ENCODE measurements around the gene QRSL1.

The QRSL1 gene

GRCh38 chr6:106710580-106710979, 81.2 kb downstream of the QRSL1 start:
- no peak for DNase-seq
- no peak for TF ChIP-seq CTCF (IDR thresholded peaks at IDR 0.05; ENCODE audit: low read depth, low read length)
- H3K27ac ChIP-seq = no peak overlapping the region
- no peaks in the 10 kb centered on the region for H3K27me3 ChIP-seq (ENCODE audit: insufficient read depth, low read depth, severe bottlenecking)
- H3K4me3 ChIP-seq (ENCODE audit: low read depth, low read length) = no peak overlapping the region
- H3K9me3 ChIP-seq (ENCODE audit: severe bottlenecking) = no peaks in the 10 kb centered on the region
- no peaks in the 10 kb centered on the region for H3K36me3 ChIP-seq

GRCh38 chr6:106714281-106714680, 84.9 kb downstream of the QRSL1 start:
- Histone ChIP-seq H3K36me3 (no peaks in the 10 kb centered on the region), H3K9me3 (ENCODE audit: severe bottlenecking) (no peaks in the 10 kb centered on the region), H3K27me3 (ENCODE audit: insufficient read depth, low read depth, severe bottlenecking) (no peaks in the 10 kb centered on the region), H3K4me3 (ENCODE audit: low read depth, low read length) (no peak overlapping the region), H3K27ac (no peak overlapping the region)
- no peak for TF ChIP-seq CTCF (IDR thresholded peaks at IDR 0.05; ENCODE audit: low read depth, low read length)
- no peak for DNase-seq

- no peak overlapping the region for H3K27ac ChIP-seq
- DNase-seq = no peak
- H3K27me3 ChIP-seq (ENCODE audit: insufficient read depth, low read depth, severe bottlenecking) = no peaks in the 10 kb centered on the region
- no peaks in the 10 kb centered on the region for H3K9me3 ChIP-seq (ENCODE audit: severe bottlenecking)
- H3K4me3 ChIP-seq (ENCODE audit: low read depth, low read length) = no peak overlapping the region
- no peak for TF ChIP-seq CTCF (IDR thresholded peaks at IDR 0.05; ENCODE audit: low read depth, low read length)
- H3K36me3 ChIP-seq = no peaks in the 10 kb centered on the region
Measured at GRCh38 chr6:106715922-106716321, 86.5 kb downstream of the QRSL1 start.

- H3K36me3 ChIP-seq = no peaks in the 10 kb centered on the region
- no peak overlapping the region for H3K4me3 ChIP-seq (ENCODE audit: low read depth, low read length)
- no peaks in the 10 kb centered on the region for H3K27me3 ChIP-seq (ENCODE audit: insufficient read depth, low read depth, severe bottlenecking)
- TF ChIP-seq CTCF (IDR thresholded peaks at IDR 0.05; ENCODE audit: low read depth, low read length) = no peak
- no peaks in the 10 kb centered on the region for H3K9me3 ChIP-seq (ENCODE audit: severe bottlenecking)
- no peak overlapping the region for H3K27ac ChIP-seq
- DNase-seq = no peak
Measured at GRCh38 chr6:106716966-106717365, 87.6 kb downstream of the QRSL1 start.
